Neural progenitor cell (in vitro differentiated cells): ENCODE measurements around the gene PXDN. TPM values are rescaled to one million over a fixed set of nuclear protein-coding genes. Genes with fewer than 3 reads are reported as not detected.

Source experiments
- DNase-seq: peaks from one replicate; pipeline ENCODE4 v3.0.0-alpha.2; 2016; ENCODE audit warnings: low spot score
- H2AFZ ChIP-seq: fragments of 200-600 bp; sonication (generic); replicated peaks from 2 replicates; pipeline ENCODE4 v1.6.1; 2016; ENCODE audit warnings: antibody characterized with exemption
- H3F3A ChIP-seq: fragments of 200-600 bp; sonication (generic); 2 replicates; pipeline ENCODE4 v1.6.1; 2016; ENCODE audit warnings: antibody characterized with exemption, low read depth
- H3K27ac ChIP-seq: fragments of 200-600 bp; sonication (generic); 2 replicates; pipeline ENCODE4 v1.5.1; 2016; ENCODE audit warnings: mild to moderate bottlenecking
- H3K27me3 ChIP-seq: fragments of 200-600 bp; sonication (generic); 2 replicates; pipeline ENCODE4 v1.6.1; 2016; ENCODE audit warnings: mild to moderate bottlenecking, moderate library complexity
- H3K36me3 ChIP-seq: fragments of 200-600 bp; sonication (generic); 2 replicates; pipeline ENCODE4 v1.5.1; 2016
- H3K4me1 ChIP-seq: fragments of 200-600 bp; sonication (generic); 2 replicates; pipeline ENCODE4 v1.6.1; 2016; ENCODE audit warnings: mixed run types
- H3K4me2 ChIP-seq: fragments of 200-600 bp; sonication (generic); 2 replicates; pipeline ENCODE4 v1.6.1; 2016
- H3K4me3 ChIP-seq: fragments of 200-600 bp; sonication (generic); 2 replicates; pipeline ENCODE4 v1.5.1; 2016
- H3K79me2 ChIP-seq: fragments of 200-600 bp; sonication (generic); 2 replicates; pipeline ENCODE4 v1.6.1; 2016; ENCODE audit warnings: low read depth
- H3K9ac ChIP-seq: fragments of 200-600 bp; sonication (generic); 2 replicates; pipeline ENCODE4 v1.6.1; 2016
- H3K9me3 ChIP-seq: fragments of 200-600 bp; sonication (generic); 2 replicates; pipeline ENCODE4 v1.5.1; 2016; ENCODE audit warnings: low read depth
- H4K20me1 ChIP-seq: fragments of 200-600 bp; sonication (generic); 2 replicates; pipeline ENCODE4 v1.6.1; 2016; ENCODE audit warnings: low read depth
- H3K27ac Mint-ChIP-seq: 3 replicates; pipeline ENCODE4 v1.8.0; 2021; ENCODE audit warnings: mixed read lengths
- H3K27me3 Mint-ChIP-seq: 2 replicates; pipeline ENCODE4 v1.8.0; 2022; ENCODE audit warnings: low read depth, mild to moderate bottlenecking, inconsistent platforms, moderate library complexity, mixed read lengths; ENCODE audit not compliant: insufficient read depth
- H3K36me3 Mint-ChIP-seq: 3 replicates; pipeline ENCODE4 v1.8.0; 2021; ENCODE audit warnings: mixed read lengths
- H3K4me1 Mint-ChIP-seq: 3 replicates; pipeline ENCODE4 v1.8.0; 2021; ENCODE audit warnings: mixed read lengths
- H3K4me3 Mint-ChIP-seq: 3 replicates; pipeline ENCODE4 v1.8.0; 2021; ENCODE audit warnings: mild to moderate bottlenecking, moderate library complexity, mixed read lengths
- H3K9me3 Mint-ChIP-seq: 3 replicates; pipeline ENCODE4 v1.8.0; 2020; ENCODE audit warnings: mixed read lengths
- CTCF ChIP-seq: fragments of 200-600 bp; sonication (generic); IDR thresholded peaks from 2 replicates; pipeline ENCODE4 v1.5.1; 2017; ENCODE audit warnings: antibody characterized with exemption, mild to moderate bottlenecking
- EZH2 ChIP-seq: fragments of 200-600 bp; sonication (generic); IDR thresholded peaks from 2 replicates; pipeline ENCODE4 v1.6.1; 2017; ENCODE audit warnings: antibody characterized with exemption, mild to moderate bottlenecking, moderate library complexity
- EZH2phosphoT487 ChIP-seq: fragments of 200-600 bp; sonication (generic); IDR thresholded peaks from 2 replicates; pipeline ENCODE4 v1.6.1; 2017; ENCODE audit warnings: antibody characterized with exemption
- total RNA-seq: library from RNA; depleted of rRNA; stranded (reverse); fragments of >200 nt; gene quantifications from 2 replicates; pipeline ENCODE4 v1.2.3, GENCODE V29; 2015; ENCODE audit warnings: low replicate concordance

The PXDN gene
- total RNA-seq, 1 donor from 2014 or later, result 118 TPM

- TF ChIP-seq EZH2 (no peak), CTCF (no peak), EZH2phosphoT487 (no peak)
- no peak overlapping the region for H3K27ac ChIP-seq
- no peak overlapping the region for H3K4me2 ChIP-seq
- no peak overlapping the region for H3K9ac ChIP-seq
- Mint-ChIP-seq H3K4me1 (peaks cover 24% of the 10 kb centered on the region), H3K27ac (no peak overlapping the region), H3K4me3 (no peak overlapping the region), H3K36me3 (no peaks in the 10 kb centered on the region), H3K9me3 (no peaks in the 10 kb centered on the region), H3K27me3 (peaks cover 1% of the 10 kb centered on the region)
- DNase-seq, result peak; percentile 32
- H3K27me3 ChIP-seq, result no peaks in the 10 kb centered on the region
- H3K79me2 ChIP-seq, result no peaks in the 10 kb centered on the region
- peaks cover 5% of the 10 kb centered on the region for H3F3A ChIP-seq
- no peaks in the 10 kb centered on the region for H3K36me3 ChIP-seq
- peaks cover 7% of the 10 kb centered on the region for H3K4me1 ChIP-seq
- H3K9me3 ChIP-seq, result no peaks in the 10 kb centered on the region
- no peak overlapping the region for H2AFZ ChIP-seq
- H4K20me1 ChIP-seq, result no peaks in the 10 kb centered on the region
- no peak overlapping the region for H3K4me3 ChIP-seq
These were observed 138.9 kb downstream of the PXDN start for GRCh38 chr2:1605102-1606045.

DNA sequence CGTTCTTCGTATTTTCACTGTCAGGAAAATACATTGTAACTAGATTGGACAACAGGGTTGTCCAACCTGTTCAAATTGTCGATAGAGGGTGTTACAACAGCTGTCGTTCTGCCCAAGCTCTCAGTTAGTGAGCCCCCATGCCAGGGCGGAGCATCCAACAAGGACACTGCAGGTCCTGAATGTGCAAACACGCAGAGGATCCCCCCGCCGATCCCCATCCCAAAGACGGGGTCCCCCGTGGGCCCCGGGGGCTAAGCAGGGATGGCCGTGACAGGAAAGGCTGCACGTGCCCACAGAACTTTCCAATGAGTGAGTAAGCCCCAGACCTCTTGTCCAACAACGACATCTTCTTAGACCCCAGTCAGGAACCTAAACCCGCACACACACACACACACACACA lies 140.8 kb downstream of the PXDN start:
- Mint-ChIP-seq H3K9me3 (no peaks in the 10 kb centered on the region), H3K27me3 (no peaks in the 10 kb centered on the region), H3K4me3 (no peak overlapping the region), H3K4me1 (peaks cover 18% of the 10 kb centered on the region), H3K36me3 (no peaks in the 10 kb centered on the region), H3K27ac (no peak overlapping the region)
- no peaks in the 10 kb centered on the region for H3K27me3 ChIP-seq
- no peaks in the 10 kb centered on the region for H4K20me1 ChIP-seq
- H3K36me3 ChIP-seq, result no peaks in the 10 kb centered on the region
- H3K4me1 ChIP-seq, result peaks cover 10% of the 10 kb centered on the region
- TF ChIP-seq EZH2, result no peak
- TF ChIP-seq EZH2phosphoT487, result no peak
- no peak for TF ChIP-seq CTCF
- H3K9ac ChIP-seq, result no peak overlapping the region
- no peak overlapping the region for H3K4me3 ChIP-seq
- H3F3A ChIP-seq, result peaks cover 5% of the 10 kb centered on the region
- DNase-seq, result no peak
- H3K4me2 ChIP-seq, result no peak overlapping the region
- H3K27ac ChIP-seq, result no peak overlapping the region
- no peaks in the 10 kb centered on the region for H3K9me3 ChIP-seq
- no peaks in the 10 kb centered on the region for H3K79me2 ChIP-seq
- no peak overlapping the region for H2AFZ ChIP-seq

DNA sequence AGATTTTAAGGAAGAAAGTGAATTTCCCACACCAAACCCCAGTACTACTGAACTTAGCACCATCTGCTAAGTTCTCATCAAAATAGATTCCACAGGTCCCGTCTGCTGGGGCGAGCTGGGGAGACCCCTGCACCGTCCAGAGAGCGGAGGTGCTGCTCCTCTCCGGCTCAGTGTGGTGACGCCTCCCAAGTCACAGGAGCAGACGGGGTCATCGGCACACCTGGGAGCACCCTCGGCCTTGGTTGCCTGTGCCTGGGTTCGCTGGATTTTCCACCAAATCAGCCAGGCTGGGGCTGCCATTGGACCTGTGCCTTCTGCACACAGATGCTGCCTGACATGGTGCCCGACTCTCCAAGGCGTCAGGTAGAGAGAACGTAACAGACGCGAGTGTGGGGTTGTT lies 141.3 kb downstream of the PXDN start:
- Histone ChIP-seq H3K9me3 (no peaks in the 10 kb centered on the region), H3K9ac (no peak overlapping the region), H4K20me1 (no peaks in the 10 kb centered on the region), H3K4me1 (peaks cover 10% of the 10 kb centered on the region), H3K27ac (no peak overlapping the region), H3K4me2 (no peak overlapping the region), H2AFZ (no peak overlapping the region), H3K4me3 (no peak overlapping the region), H3F3A (peaks cover 5% of the 10 kb centered on the region), H3K79me2 (no peaks in the 10 kb centered on the region), H3K36me3 (no peaks in the 10 kb centered on the region), H3K27me3 (no peaks in the 10 kb centered on the region)
- peaks cover 18% of the 10 kb centered on the region for H3K4me1 Mint-ChIP-seq
- no peak for DNase-seq
- H3K27ac Mint-ChIP-seq, result no peak overlapping the region
- no peaks in the 10 kb centered on the region for H3K27me3 Mint-ChIP-seq
- H3K9me3 Mint-ChIP-seq, result no peaks in the 10 kb centered on the region
- TF ChIP-seq CTCF, result no peak
- TF ChIP-seq EZH2phosphoT487, result no peak
- TF ChIP-seq EZH2, result no peak
- no peak overlapping the region for H3K4me3 Mint-ChIP-seq
- no peaks in the 10 kb centered on the region for H3K36me3 Mint-ChIP-seq
